ENCODE results near the gene MAP4K2. TPM values are rescaled to one million over a fixed set of nuclear protein-coding genes. Genes with fewer than 3 reads are reported as not detected.

Gene MAP4K2
- total and polyA plus RNA-seq, 2 experiments from 2014 or later = 9.9 to 42.6 TPM

DNA sequence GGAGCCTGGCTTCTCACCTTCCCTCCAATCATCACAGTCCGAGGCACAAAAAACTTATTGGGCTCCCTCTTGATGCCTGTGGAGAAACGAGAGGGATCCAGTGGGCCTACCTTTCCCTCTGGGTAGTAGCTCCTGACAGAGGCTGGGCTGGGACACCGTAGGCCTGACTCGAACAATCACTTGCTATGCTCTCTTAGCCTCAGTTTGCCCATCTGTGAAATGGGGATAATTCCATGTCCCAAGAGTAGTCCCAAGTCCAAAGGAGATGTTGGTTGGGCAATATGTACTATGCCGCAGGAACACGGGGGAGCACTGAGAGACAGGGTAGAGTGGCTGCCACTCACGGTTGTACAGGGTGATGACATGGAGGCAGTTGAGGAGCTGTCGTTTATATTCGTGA is 51.4 kb downstream of the MAP4K2 start:
- no peak for ATAC-seq
- Histone ChIP-seq H3F3A (replicated peaks; ENCODE audit: low read depth) (peaks cover 3% of the 10 kb centered on the region), H3K9me2 (ENCODE audit: insufficient read depth) (no peaks in the 10 kb centered on the region), H2AFZ (no peak overlapping the region), H3K4me3 (no peak overlapping the region), H3K27me3 (ENCODE audit: insufficient read depth) (no peaks in the 10 kb centered on the region), H3K4me2 (no peak overlapping the region), H4K20me1 (replicated peaks; ENCODE audit: insufficient read depth) (no peaks in the 10 kb centered on the region), H3K36me3 (ENCODE audit: insufficient read depth) (no peaks in the 10 kb centered on the region), H3K4me1 (ENCODE audit: insufficient read depth) (no peaks in the 10 kb centered on the region; the same call in 1 of the 2 replicates), H3K27ac (ENCODE audit: low read depth) (no peak overlapping the region), H3K79me2 (replicated peaks; ENCODE audit: insufficient read depth) (no peaks in the 10 kb centered on the region)
- H3K4me1 Mint-ChIP-seq = peaks cover 14% of the 10 kb centered on the region
- H3K36me3 Mint-ChIP-seq (ENCODE audit: low read depth) = 0 out of 3 replicates have a peak, but pooled peaks cover 3% of the 10 kb centered on the region
- H3K27me3 Mint-ChIP-seq (ENCODE audit: insufficient read depth, low read depth, poor library complexity) = peaks cover 19% of the 10 kb centered on the region
- H3K27ac Mint-ChIP-seq = no peak overlapping the region
- H3K9me3 Mint-ChIP-seq = no peaks in the 10 kb centered on the region; the same call in 2 of the 3 replicates
- DNase-seq (ENCODE audit: low spot score) = no peak
- no peak overlapping the region for H3K4me3 Mint-ChIP-seq
- TF ChIP-seq POLR2AphosphoS5 (IDR thresholded peaks at IDR 0.05; ENCODE audit: low read depth) = no peak
- no peak for TF ChIP-seq ZNF331 (CRISPR knock-in tag; IDR thresholded peaks at IDR 0.05; ENCODE audit: low read depth)
- TF ChIP-seq ZNF114 (CRISPR knock-in tag; IDR thresholded peaks at IDR 0.05) = no peak
- TF ChIP-seq ZNF462 (CRISPR knock-in tag; IDR thresholded peaks at IDR 0.05) = no peak
- TF ChIP-seq EZH2 (IDR thresholded peaks at IDR 0.05; ENCODE audit: low read depth, unreplicated experiment) = no peak
- TF ChIP-seq CREB1 (CRISPR knock-in tag; IDR thresholded peaks at IDR 0.05; ENCODE audit: low read depth) = no peak
- no peak for TF ChIP-seq JUNB (IDR thresholded peaks at IDR 0.05; ENCODE audit: unreplicated experiment)
- no peak for TF ChIP-seq REST (IDR thresholded peaks at IDR 0.05; ENCODE audit: unreplicated experiment)
- TF ChIP-seq EZH2phosphoT487 (IDR thresholded peaks at IDR 0.05; ENCODE audit: unreplicated experiment) = no peak
- TF ChIP-seq, protein P1, sequence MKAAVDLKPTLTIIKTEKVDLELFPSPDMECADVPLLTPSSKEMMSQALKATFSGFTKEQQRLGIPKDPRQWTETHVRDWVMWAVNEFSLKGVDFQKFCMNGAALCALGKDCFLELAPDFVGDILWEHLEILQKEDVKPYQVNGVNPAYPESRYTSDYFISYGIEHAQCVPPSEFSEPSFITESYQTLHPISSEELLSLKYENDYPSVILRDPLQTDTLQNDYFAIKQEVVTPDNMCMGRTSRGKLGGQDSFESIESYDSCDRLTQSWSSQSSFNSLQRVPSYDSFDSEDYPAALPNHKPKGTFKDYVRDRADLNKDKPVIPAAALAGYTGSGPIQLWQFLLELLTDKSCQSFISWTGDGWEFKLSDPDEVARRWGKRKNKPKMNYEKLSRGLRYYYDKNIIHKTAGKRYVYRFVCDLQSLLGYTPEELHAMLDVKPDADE (IDR thresholded peaks at IDR 0.05) = no peak
- TF ChIP-seq NANOG (IDR thresholded peaks at IDR 0.05; ENCODE audit: borderline replicate concordance) = no peak
- TF ChIP-seq, protein P2, sequence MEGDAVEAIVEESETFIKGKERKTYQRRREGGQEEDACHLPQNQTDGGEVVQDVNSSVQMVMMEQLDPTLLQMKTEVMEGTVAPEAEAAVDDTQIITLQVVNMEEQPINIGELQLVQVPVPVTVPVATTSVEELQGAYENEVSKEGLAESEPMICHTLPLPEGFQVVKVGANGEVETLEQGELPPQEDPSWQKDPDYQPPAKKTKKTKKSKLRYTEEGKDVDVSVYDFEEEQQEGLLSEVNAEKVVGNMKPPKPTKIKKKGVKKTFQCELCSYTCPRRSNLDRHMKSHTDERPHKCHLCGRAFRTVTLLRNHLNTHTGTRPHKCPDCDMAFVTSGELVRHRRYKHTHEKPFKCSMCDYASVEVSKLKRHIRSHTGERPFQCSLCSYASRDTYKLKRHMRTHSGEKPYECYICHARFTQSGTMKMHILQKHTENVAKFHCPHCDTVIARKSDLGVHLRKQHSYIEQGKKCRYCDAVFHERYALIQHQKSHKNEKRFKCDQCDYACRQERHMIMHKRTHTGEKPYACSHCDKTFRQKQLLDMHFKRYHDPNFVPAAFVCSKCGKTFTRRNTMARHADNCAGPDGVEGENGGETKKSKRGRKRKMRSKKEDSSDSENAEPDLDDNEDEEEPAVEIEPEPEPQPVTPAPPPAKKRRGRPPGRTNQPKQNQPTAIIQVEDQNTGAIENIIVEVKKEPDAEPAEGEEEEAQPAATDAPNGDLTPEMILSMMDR (conservative IDR thresholded peaks at IDR 0.05; ENCODE audit: low read depth in 2 of 2) = no peak
- no peak for TF ChIP-seq STAT1 (IDR thresholded peaks at IDR 0.05; ENCODE audit: unreplicated experiment)
